Measurements from ENCODE around the gene NDST1.

GRCh38 chr5:150464554-150465012 lies 43.3 kb upstream of the NDST1 start:
- TF ChIP-seq CTCF (IDR thresholded peaks at IDR 0.05) (no peak), POLR2A (IDR thresholded peaks at IDR 0.05) (no peak)
